Left cardiac atrium (tissue), 4 donors: ENCODE data around the gene PNPLA1. TPM values are rescaled to one million over a fixed set of nuclear protein-coding genes. Genes with fewer than 3 reads are reported as not detected.
A peak's percentile ranks its signal among the peaks of the same experiment; 100 is the strongest.

Source experiments
- ATAC-seq, 2 donors: fragments of 200-7000 bp; cut with Tn5 transposase; one replicate each; pipeline ENCODE4 v1.9.1; 2020; ENCODE audit warnings: mild to moderate bottlenecking in 2 of 2, moderate library complexity in 2 of 2
- DNase-seq: peaks from one replicate; pipeline ENCODE4 v3.0.0-alpha.2; 2020
- intact Hi-C, 2 donors: fragments of 100-400 bp; cut with DNase I; formaldehyde crosslinking; loops; one replicate each; pipeline versions ENCODE4 v1.14.1 to v1.15.1; 2022 to 2023
- total RNA-seq, 2 donors: library from RNA; stranded (reverse); fragmentation: NEBNext Ultra II Directional; extraction: Animal tissue kit (Norgen Biotek cat#: 25700); gene quantifications; one replicate each; pipeline ENCODE4 v1.2.1, GENCODE V29; 2021
- donor health status: DM: no; HTN: yes; CAD: no.
- donor health status: DM: no; HTN: yes; CAD: no; lungs with severe emphysema.
- donor health status: DM: yes; HTN: yes; CAD: no.
- donor health status: Dilated cardiomyopathy.

Gene PNPLA1
- total RNA-seq, 2 donors from 2014 or later = not detected

GRCh38 chr6:36280983-36281382, 11.1 kb downstream of the PNPLA1 start:
- ATAC-seq = no peak
- no peak for DNase-seq

DNA sequence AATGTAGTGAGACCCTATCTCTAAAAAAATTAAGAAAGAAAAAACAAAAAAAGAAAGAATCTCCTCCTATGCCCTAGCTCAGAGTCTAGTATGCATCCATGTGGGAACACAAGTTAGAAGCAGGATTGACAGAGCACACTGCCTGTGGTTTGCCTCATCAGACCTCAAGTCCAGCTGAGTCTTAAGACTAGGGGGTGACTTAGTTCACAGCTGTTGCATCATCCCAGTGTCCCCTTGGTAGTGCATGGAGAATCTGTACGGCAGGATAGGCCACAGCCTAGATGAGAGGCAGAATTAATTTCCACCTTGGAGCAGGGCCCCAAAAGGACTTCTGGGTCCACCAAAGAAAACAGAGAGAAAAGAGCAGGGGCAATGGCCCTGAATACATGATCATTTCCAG, 13.7 kb downstream of the PNPLA1 start:
- intact Hi-C loops = no loop called here
- no peak for ATAC-seq

More at GRCh38 chr6:36280983-36281382, 11.1 kb downstream of the PNPLA1 start:
- intact Hi-C loops = no loop called here

DNA sequence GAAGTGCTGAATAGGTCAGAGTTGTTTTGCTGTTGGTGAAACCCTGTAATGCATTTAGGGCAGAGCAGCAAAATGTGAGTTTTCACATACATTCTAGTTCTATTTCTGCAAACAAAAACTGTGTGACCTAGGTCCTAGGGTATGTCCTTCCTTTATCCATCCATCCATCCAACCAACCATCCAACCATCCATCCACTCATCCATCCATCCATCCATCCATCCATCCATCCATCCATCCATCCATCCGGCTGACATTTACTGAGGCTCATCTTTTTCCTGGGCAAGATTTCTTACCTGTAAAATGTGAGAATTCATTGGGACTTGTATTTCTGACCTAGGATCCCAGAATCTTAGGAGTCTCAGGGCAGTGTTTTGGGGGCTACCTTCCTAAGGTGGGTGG, 14.5 kb downstream of the PNPLA1 start:
- no peak for DNase-seq
- no peak for ATAC-seq
- intact Hi-C loops = no loop called here

More for the DNA sequence above, 13.7 kb downstream of the PNPLA1 start:
- DNase-seq = no peak

GRCh38 chr6:36285187-36285671, 15.4 kb downstream of the PNPLA1 start:
- ATAC-seq (no peak), DNase-seq (no peak)
- intact Hi-C loops = no loop called here

GRCh38 chr6:36285797-36286196, 15.9 kb downstream of the PNPLA1 start:
- DNase-seq (no peak), ATAC-seq (no peak)
- intact Hi-C loops = no loop called here

- intact Hi-C loops = no loop called here
- DNase-seq = no peak
These were observed 17.0 kb downstream of the PNPLA1 start for GRCh38 chr6:36286858-36287257.

DNA sequence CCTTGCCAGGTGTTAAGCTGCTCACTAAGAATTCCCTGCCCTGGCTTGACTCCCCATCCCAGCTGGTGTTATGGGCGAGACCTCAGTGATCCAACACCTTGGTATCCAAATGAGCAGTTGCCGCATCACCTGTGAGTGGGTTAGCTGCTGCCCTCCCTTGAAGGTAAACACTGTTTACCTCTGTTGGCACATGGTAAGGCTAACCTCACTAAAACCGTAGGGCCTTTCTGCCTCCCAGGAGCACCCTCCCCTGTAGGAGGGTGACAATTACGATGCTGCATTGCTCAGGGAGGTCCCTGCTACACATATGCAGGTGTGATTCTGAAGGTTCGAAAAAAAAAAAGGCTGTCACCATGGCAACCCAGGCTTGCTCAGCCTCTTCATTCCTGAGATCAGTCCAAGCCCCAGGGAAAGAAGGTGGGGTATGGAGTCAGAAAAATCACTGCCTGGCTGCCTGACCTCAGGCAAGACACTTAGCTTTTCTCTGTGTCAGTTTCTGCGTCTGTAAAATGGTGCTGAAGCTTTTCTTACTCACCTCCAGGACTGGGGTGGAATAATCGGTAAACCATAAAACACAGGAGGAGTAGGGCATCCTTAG, 19.5 kb downstream of the PNPLA1 start:
- intact Hi-C loops = no loop called here
- DNase-seq (no peak), ATAC-seq (peak in 1 of 2 donors; percentile 39)

More at GRCh38 chr6:36286858-36287257, 17.0 kb downstream of the PNPLA1 start:
- ATAC-seq = no peak

GRCh38 chr6:36290668-36291620, 21.1 kb downstream of the PNPLA1 start:
- intact Hi-C loops = no loop called here
- DNase-seq (no peak), ATAC-seq (peak in 1 of 2 donors; percentile 53)

DNA sequence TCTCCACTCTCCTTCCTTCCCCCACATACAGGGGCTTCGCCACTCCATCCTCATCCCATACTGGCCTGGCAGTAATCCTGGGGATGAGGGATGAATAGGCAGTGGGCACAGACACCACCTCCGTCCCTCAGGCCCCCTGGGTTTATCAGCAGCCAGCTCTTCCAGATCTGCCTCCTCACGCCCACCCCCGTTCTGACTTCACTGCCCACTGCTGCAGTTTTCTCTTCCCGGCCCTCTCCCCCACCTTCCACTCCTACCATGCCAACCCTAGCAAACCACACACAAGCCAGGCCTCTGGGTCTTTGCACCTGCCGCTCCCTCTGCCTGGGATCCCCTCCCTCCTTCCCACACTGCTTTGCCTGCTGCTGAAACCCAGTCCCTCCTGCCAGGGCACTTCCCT, 22.3 kb downstream of the PNPLA1 start:
- DNase-seq = no peak
- intact Hi-C loops = no loop called here
- ATAC-seq = no peak

GRCh38 chr6:36296240-36296639, 26.4 kb downstream of the PNPLA1 start:
- ATAC-seq = no peak
- DNase-seq = no peak
- intact Hi-C loops = no loop called here

DNA sequence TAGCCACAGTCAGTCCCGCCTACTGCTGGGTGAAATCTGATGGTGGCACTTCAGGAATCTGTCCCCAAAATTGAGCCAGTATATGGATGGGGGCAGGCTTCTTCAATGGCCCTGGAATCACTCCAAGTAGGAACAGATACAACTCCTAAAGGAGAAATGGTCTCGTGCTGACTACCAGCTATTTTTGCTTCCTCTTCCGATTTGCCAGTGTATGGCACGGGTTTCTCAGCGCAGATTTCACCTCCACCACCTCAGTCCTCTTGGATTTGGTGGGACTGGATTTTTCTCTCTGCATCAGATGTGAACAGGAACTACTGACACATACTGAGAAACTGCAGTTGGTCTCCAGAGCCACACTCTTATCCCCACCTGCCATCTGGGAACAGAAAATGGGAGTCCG, 27.2 kb downstream of the PNPLA1 start:
- ATAC-seq (no peak), DNase-seq (no peak)
- intact Hi-C loops = no loop called here

GRCh38 chr6:36297511-36297910, 27.7 kb downstream of the PNPLA1 start:
- intact Hi-C loops = no loop called here
- no peak for DNase-seq
- no peak for ATAC-seq

DNA sequence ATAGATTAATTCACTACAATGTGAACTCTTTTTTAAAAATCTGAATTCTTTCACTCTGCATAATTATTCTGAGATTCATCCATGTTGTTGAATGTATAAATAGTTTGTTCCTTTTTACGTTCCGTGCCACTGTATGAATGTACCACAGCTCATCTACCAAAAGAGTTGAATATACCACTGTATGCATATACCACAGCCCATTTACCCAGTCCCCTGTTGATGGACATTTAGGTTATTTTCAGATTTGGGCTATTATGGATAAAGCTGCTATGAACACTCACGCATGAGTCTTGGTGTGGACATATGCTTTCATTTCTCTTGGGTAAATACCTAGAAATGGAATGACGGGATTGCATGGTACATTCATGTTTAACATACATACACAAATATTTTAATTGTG, 28.2 kb downstream of the PNPLA1 start:
- intact Hi-C loops = no loop called here
- ATAC-seq (no peak), DNase-seq (no peak)

GRCh38 chr6:36301085-36301658, 31.3 kb downstream of the PNPLA1 start:
- DNase-seq = no peak
- intact Hi-C loops = loop anchor here in 1 of 2 donors (5.0 kb wide), 1 partner anchor 61 kb away; no protein-coding TSS in a partner anchor
- ATAC-seq = no peak

- DNase-seq (no peak), ATAC-seq (peak; percentile 35 to 36)
- intact Hi-C loops = loop anchor here (1.0 to 5.0 kb wide), 2 partner anchors 59 to 61 kb away; no protein-coding TSS in a partner anchor
These were observed 31.9 kb downstream of the PNPLA1 start for GRCh38 chr6:36301781-36302180.

- DNase-seq (peak; percentile 89), ATAC-seq (peak; percentile 90)
- intact Hi-C loops = loop anchor here (1.0 to 5.0 kb wide), 2 partner anchors 58 to 60 kb away; no protein-coding TSS in a partner anchor
These were observed 32.5 kb downstream of the PNPLA1 start for GRCh38 chr6:36302227-36302976.

GRCh38 chr6:36305885-36306284, 36.0 kb downstream of the PNPLA1 start:
- DNase-seq (no peak), ATAC-seq (no peak)
- intact Hi-C loops = no loop called here

DNA sequence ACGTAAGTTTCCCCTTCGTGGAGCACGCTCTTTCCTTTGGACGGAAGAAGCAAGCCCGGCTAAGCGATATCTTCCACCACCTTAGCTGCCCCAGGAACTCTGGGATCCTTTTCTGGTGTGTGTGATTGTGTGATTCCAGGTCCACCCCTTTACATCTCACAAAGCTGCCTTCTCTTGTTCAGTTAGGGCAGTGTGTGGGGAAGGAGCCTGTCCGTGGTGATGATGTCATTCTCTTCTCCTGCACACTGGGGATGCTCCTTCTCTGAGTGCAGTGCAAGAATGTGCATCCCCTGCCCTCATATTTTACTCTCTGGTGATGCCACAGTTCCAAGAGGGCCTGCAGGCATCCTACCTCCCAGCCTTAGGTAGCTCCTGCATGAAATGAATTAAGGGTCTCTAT, 36.5 kb downstream of the PNPLA1 start:
- ATAC-seq (no peak), DNase-seq (no peak)
- intact Hi-C loops = no loop called here

DNA sequence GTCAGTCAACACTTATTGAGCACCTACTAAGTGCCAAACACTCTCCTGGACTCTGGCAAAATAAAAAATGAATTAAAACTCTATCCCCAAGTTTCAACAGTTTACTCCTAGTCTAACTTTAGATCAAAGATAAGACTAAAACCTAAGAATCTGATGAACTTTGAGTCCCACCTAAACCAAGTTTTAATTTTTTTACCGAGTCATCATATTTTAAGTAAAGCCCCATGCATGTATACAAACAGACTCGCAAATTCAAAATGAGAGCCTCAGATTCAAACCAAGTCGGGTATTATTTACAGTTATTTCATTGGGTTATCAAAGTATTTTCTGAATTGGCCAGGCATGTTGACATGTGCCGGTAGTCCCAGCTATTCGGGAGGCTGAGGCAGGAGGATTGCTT, 38.7 kb downstream of the PNPLA1 start:
- DNase-seq (no peak), ATAC-seq (no peak)
- intact Hi-C loops = no loop called here
